NCI-H1417 (cell line): ENCODE measurements around the gene NAV2.
A peak's percentile ranks its signal among the peaks of the same experiment; 100 is the strongest.

Experiments
- DNase-seq, 3 experiments: peaks; one replicate each; lab custom pipeline; 2025; lab: John Stamatoyannopoulos, UW

NAV2 gene

GRCh38 chr11:20156280-20156875, 443.7 kb downstream of the NAV2 start:
- DNase-seq: no peak

- DNase-seq: no peak
Observed at GRCh38 chr11:20156876-20157613, 444.4 kb downstream of the NAV2 start.

GRCh38 chr11:20157728-20158127, 445.1 kb downstream of the NAV2 start:
- DNase-seq: no peak

GRCh38 chr11:20158597-20159257, 446.1 kb downstream of the NAV2 start:
- DNase-seq: no peak

GRCh38 chr11:20159466-20160381, 447.1 kb downstream of the NAV2 start:
- DNase-seq: no peak

- DNase-seq: no peak
Observed at GRCh38 chr11:20160425-20161229, 448.0 kb downstream of the NAV2 start, which contains the start of gene DBX1. TSS of gene DBX1 (minus strand) at chr11:20160475. CDS start at chr11:20160324, 151 bp downstream.

- peak in 1 of 3 experiments; percentile 42 for DNase-seq
Observed at GRCh38 chr11:20161230-20161918, 448.7 kb downstream of the NAV2 start.

- DNase-seq: no peak
Observed at GRCh38 chr11:20161923-20162744, 449.5 kb downstream of the NAV2 start.

GRCh38 chr11:20162824-20163782, 450.5 kb downstream of the NAV2 start:
- no peak for DNase-seq

- no peak for DNase-seq
Observed at GRCh38 chr11:20163783-20164481, 451.3 kb downstream of the NAV2 start.
